HG03460 (cell line): ENCODE measurements around the gene SMIM9.

ENCODE experiments used
- ATAC-seq: cut with Tn5 transposase; IDR thresholded peaks from one replicate; pipeline ENCODE4 v1.9.1; 2021; ENCODE audit not compliant: unreplicated experiment

The SMIM9 gene

DNA sequence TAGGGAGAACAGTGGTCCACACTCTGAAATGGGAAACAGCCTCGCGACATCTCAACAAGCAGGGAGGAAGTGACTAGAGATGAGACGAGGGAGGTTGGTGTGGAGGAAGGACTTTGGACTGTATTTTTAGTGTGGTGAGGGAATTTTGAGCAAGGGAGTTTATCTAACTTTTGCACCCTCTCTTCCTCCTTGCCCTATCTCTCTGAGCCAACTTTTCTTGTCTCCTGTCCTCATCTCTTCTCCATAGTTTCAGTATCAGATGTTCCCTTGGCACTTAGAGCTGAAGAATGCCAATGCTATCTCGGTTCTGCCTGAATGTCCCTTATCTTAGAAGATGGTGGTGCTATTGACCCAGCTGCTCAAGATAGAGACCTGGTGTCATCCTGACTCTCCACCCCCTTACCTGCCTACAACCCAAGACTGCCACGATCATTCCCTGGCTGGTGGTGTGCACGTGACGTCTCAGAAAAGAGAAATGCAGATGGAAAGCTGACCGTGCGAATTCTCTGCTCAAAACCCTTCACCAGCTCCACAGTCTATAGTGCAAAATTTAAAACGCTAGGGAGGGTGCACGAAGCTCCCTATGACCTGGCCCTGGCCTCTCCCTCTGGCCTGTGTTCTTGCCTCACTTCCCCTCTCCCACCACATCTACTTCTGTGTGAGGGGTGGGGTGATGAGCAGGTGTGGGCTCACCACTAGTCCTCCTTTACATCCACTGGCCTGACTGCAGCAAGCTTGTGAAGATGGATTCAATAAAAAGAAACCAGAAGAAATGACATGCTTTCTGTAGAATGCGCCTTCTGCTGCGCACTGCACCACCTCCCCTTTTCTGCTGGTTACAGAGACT is 50.1 kb downstream of the SMIM9 start:
- no peak for ATAC-seq

DNA sequence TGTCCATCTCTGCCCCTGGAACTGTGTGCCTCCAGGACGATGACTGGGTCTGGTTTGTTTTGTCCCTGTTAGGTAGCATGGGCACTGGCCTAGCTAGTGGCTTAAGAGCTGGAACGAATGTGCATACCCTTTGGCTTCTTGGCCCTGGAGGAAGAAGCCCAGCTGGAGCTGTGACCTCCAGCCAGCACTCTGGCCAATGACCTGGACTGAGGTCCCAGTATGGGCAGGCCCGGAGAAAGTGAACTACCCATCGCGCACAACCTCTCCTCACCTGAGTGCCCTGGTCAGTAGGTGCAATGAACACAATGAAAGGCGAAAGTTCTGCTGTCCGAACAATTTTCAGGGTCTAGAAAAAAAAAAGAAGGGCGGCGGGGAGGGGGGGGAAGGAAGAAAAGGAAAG is 53.5 kb downstream of the SMIM9 start:
- no peak for ATAC-seq

DNA sequence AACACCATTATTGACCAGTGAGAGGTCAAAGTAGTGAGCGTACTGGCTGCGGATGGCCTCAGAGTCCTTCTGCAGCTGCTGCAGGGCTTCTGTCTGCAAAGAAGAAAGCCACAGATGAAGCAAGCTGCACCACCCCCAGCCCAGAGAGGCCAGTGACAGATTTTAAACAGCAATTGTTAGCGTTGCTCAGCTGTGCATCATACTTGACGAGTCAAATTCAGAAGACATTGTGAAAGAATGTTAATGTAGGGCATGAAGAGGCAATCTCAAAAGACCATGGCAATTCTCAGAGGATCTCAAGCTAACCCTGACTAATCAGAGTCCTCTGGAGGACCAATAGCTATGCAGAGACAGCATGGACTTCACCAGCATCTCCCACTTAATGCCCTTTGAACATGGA is 55.2 kb downstream of the SMIM9 start:
- ATAC-seq = no peak

DNA sequence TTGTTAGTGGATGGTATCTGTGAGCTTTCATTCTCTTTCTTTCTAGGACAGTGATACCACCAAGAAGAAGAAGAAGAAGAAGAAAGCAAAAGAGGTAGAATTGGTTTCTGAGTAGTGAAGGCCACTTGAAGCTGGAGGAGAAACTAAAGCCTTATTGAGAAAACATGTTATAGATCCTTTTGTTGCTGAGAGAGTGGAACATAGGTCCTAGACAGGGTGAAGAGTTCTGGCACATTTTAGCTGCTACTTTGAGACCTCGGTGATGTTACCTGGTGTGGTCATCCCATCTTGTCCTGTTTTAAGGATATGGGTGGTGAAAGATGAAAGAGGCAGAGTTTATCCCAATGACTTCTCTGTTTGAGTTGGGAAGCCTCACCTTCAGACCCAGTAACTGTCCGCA is 57.7 kb downstream of the SMIM9 start:
- no peak for ATAC-seq

DNA sequence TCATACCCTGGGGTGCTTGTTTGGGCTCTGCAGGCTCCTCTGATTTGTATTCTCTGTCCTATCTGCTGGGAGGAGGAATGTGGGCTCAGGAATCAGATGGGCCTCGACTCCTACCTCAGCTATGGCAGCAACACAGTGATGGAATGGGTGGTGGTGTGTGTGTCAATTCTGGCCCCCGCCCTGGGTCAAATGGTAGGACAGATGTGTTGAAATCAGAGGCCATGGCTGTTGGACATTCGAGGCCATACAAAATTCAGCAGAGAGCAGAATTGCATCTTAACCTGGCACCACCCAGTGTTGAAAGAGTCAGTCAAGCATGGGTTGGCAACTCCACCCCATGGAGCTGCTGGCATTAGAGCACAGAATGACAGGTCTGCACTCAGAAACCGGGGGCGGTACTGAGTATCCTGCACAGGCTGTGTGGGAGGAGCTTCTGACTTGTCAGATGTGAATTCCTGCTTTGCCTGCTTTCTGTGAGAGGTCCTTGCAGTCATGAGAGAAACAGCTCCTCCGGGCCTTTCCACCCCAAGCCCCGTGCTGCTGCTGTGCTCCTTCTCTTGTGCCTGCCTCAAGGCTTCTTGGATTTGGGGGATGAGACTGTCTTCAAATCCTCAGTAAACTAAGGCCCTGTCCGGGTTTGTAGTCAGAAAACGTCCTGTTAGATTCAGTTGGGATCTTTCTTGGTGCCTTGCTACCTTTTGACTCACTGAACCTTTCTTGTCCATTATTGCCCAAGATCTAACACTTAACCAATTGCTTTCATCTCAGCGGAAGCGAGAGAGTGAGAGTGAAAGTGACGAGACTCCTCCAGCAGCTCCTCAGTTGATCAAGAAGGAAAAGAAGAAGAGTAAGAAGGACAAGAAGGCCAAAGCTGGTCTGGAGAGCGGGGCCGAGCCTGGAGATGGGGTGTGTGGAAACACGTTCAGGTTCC is 58.8 kb downstream of the SMIM9 start:
- no peak for ATAC-seq

DNA sequence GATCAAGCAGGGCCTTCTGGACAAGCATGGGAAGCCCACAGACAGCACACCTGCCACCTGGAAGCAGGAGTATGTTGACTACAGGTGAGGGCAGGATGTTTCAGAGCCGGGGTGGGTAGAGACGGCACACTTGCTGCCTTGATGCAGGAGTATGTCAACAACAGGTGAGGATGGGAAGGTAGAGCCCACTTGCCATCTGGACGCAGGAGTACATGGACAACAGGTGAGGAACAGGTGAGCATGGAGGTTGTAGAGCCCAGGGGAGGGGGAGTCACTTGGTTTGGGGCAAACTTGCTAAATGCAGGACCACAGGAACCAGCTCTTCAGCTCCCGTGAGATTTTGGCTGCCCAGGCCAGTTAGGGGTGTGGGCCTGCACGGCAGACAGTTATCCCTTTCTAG is 59.8 kb downstream of the SMIM9 start:
- no peak for ATAC-seq
